HG03159 (cell line): Measurements from ENCODE around the gene FAM20C.

Experiments
- ATAC-seq: cut with Tn5 transposase; IDR thresholded peaks from one replicate; pipeline ENCODE4 v1.9.1; 2021; ENCODE audit warnings: mild to moderate bottlenecking, moderate library complexity; ENCODE audit not compliant: unreplicated experiment

The FAM20C gene

DNA sequence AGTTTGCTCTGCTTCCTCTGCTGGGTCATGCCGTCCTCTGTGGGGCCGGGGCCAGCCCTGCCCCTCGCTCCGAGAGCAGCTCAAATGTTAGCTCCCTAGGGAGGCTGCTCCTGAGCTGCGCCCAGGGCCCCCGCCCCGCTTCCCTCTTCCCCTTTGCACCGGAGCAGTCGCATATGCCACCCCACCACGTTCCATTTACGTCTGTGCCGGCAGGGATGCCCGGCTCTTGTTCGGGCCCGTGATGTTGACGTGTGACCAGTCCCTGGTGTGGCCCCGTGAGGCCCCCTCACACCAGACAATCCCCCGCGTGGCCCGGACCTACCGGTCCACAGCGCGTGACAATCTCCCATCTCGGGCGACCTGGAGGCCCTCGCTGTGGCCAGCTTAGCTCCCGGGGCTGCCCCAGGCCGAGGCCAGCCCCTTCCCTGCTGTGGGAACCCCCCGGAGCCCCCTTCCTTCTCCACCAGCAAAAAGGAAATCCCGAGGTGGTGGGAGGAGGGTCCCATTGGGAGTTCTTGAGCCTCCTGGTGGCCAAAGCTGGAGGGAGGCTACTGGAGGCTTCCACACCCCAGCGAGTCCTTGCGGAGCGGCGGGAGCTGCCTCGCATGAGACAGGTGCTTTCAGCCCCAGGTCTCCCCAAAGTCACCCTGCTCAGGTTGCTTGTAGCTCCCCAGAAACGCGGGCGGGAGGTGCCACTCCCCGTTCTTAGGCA lies 15.2 kb downstream of the FAM20C start:
- no peak for ATAC-seq

- no peak for ATAC-seq
Observed at GRCh38 chr7:208130-208673, 15.8 kb downstream of the FAM20C start.

GRCh38 chr7:208816-209215 lies 16.4 kb downstream of the FAM20C start:
- no peak for ATAC-seq

GRCh38 chr7:209416-209815 lies 17.0 kb downstream of the FAM20C start:
- no peak for ATAC-seq

- ATAC-seq = no peak
Observed at GRCh38 chr7:209906-210305, 17.5 kb downstream of the FAM20C start.

DNA sequence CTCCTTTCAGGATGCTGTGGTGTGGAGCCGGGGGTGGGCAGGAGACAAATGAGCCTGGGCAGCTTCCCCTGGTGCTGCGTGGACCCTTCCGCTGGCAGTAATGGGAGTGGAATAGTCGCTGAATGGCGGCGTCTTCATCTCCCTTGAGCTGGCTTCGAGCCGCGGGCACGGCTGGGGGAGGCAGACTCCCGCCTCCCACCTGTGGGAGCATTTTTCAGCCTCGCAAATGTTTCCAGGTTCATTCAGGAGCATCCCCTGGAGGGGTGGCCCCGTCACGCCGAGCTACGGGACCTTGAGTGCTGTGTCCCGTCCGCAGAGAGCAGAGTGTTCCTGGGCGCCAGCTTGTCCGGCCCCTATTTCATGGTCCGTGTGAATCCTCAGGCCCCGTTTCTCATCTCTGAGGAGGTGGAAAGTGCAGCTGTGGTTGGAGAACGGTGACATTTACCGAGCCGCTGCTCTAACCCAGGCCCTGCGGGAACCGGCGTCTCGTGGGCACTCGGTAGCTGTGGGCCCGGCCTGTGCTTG lies 18.1 kb downstream of the FAM20C start:
- no peak for ATAC-seq

GRCh38 chr7:211033-211714 lies 18.8 kb downstream of the FAM20C start:
- no peak for ATAC-seq

DNA sequence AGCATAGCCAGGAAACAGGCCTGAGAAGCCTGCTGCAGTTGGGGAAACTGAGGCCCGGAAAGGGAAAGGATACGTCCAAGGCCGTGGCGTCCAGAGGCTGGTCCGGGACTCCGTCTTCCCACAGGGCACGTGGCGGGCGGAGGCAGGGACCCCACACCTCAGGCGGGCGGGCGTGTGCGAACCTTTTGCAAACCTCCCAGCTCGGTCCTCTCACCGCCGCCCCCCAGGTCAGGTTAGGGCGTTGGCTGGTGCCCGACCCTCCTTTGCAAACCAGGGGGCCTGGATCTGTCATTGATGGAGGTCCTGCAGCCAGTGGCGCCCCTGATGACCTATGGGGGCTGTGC lies 19.3 kb downstream of the FAM20C start:
- no peak for ATAC-seq

DNA sequence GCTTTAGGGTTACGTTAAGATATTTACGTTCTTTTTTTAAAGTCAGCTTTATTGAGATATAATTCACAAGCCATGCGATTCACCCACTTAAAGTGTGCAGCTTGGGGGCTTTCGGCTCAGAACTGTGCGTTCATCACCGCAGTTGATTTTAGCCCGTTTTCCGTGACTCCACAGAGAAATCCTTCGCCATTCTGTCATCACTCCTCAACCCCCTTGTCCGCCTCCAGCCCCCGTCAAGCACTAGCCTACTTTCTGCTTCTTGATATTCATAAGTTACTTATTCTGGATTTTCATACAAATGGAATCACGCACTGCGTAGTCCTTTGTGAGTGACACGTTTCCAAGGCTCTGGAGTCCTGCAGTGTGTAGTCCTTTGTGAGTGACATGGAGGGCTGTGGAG lies 20.4 kb downstream of the FAM20C start:
- no peak for ATAC-seq

- no peak for ATAC-seq
Observed at GRCh38 chr7:213324-213993, 21.1 kb downstream of the FAM20C start.

GRCh38 chr7:214410-215212 lies 22.2 kb downstream of the FAM20C start:
- no peak for ATAC-seq

GRCh38 chr7:216360-217300 lies 24.3 kb downstream of the FAM20C start:
- ATAC-seq = no peak

DNA sequence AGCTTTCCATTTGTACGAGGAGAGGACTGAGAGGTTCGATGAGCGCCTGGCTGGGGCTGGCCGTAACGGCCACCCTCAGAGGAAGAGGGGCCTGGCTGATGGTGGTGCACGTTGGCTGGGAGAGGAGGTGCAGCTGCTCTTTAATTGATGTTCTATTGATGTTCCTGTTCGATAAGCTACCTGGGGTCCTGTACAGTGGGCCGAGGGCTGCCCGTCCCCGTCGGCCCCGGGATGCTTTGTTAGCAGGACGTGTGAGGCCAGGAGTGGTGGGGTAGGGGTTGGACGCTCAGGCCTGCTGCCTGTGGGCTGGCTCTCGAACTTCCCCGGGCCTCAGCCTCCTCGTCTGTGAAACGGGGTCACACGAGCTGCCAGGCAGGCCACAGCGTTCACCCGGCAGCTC lies 25.4 kb downstream of the FAM20C start:
- no peak for ATAC-seq

DNA sequence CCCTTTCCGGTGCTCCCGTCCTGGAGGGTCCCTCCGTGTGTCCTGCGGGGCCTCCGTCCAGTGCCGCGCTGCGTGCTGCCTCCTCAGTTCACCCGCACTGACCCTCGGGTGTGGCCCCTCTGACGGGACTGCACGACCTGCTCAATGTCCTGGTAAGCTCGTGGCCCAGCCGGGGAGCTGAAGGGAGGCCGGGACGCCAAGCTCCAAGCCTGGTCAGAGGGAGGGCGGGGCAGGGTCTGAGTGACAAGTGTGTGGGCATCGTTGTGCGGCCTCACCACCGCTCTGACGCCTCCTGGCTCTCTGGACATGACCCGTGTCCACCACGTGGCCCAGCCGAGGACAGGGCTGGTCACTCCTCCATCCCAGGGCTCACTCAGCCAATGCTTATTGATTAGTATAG lies 25.9 kb downstream of the FAM20C start:
- no peak for ATAC-seq

GRCh38 chr7:218896-219580 lies 26.7 kb downstream of the FAM20C start:
- no peak for ATAC-seq

GRCh38 chr7:219581-220150 lies 27.3 kb downstream of the FAM20C start:
- no peak for ATAC-seq

GRCh38 chr7:220151-220841 lies 27.9 kb downstream of the FAM20C start:
- ATAC-seq = no peak

DNA sequence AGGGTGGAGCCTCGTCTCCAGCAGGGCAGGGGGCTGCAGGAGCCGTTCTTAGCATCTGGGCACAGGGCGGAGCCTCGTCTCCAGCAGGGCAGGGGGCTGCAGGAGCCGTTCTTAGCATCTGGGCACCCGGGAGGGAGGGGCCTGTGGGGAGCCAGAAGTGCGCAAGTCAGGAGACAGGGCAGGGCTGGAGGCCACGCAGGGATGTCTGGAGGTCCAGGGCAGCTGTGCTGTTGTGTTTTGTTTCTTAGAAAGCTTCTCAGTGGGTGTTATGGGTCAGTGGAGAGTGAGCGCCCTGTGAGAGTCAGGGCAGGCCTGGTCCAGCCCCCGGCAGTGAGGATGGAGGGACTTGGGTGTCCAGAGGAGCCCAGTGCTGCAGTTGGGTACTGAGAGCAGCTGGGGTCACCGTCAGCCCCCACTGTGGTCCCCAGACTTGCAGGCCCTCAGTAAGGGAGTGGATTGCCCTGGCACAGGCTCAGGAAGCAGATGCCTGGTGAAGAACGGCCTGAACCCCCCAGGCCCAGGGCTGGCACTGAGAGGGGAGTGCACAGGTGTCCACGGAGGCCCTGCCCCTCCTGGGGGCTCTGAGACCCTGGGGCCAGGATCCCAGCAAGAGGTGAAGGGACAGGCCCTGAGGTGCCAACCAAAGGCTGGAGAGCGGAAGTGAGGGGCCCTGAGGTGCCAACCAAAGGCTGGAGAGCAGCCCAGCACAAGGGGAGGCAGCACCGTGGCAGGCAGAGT lies 29.8 kb downstream of the FAM20C start:
- no peak for ATAC-seq
